NCI-H2029 (cell line): ENCODE measurements around the gene C5AR1.
"Not testable (repeated sequence)": the region's sequence is repeated elsewhere in the genome, so short reads cannot be mapped to it uniquely, and the experiment has no call there.

ENCODE experiments used
- DNase-seq: peaks from one replicate; lab custom pipeline; 2025; lab: John Stamatoyannopoulos, UW

C5AR1 gene

DNA sequence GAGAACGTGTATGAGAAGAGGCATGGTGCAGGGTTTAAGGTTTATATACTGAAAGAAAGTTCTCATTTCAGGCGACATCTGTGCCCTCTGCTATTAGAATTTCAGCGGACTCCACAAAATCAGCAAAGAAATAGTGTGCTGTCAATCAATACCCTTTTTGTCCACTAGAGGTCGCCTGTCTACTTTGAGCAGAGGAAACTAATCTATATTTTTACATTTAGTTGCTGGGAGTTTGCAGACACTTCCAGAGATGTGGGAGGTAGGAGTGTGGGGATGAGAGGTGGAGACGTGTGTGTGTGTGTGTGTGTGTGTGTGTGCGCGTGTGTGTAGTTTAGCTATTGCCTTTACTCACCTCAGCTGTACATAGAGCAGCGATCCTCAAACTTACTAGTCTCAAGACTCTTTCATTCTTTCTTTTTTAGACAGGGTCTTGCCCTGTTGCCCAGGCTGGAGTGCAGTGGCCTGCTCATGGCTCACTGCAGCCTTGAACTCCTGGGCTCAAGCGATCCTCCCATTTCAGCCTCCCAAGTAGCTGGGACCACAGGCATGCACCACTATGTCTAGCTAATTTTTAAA, 25.2 kb upstream of the C5AR1 start:
- peak; percentile 36 for DNase-seq

DNA sequence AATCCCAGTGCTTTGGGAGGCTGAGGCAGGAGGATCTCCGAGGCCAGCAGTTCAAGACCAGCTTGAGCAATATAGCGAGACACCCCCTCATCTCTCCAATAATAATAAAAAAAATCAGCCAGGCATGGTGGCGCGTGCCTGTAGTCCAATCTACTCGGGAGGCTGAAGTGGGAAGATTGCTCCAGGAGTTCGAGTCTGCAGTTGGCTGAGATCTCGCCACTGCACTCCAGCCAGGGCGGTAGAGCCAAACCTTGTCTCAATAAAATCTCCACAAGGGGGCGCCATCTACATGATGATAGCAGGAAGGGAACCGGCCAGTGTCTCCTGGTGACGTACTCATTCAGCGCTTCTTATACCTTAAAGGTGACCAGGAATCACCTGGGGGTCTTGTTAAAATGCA, 13.6 kb upstream of the C5AR1 start:
- DNase-seq: peak; percentile 84

DNA sequence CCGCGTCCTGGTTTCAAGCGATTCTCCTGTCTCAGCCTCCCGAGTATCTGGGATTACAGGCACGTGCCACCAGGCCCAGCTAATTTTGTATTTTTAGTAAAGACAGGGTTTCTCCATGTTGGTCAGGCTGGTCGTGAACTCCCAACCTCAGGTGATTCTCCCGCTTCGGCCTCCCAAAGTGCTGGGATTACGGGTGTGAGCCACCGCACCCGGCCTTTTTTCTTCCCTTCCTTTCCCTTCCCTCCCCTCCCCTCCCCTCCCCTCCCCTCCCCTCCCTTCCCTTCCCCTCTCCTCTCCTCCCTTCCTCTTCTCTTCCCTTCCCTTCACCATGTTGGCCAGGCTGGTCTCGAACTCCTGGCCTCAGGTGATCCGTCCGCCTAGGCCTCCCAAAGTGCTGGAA, 8.8 kb upstream of the C5AR1 start:
- DNase-seq: not testable (repeated sequence)

DNA sequence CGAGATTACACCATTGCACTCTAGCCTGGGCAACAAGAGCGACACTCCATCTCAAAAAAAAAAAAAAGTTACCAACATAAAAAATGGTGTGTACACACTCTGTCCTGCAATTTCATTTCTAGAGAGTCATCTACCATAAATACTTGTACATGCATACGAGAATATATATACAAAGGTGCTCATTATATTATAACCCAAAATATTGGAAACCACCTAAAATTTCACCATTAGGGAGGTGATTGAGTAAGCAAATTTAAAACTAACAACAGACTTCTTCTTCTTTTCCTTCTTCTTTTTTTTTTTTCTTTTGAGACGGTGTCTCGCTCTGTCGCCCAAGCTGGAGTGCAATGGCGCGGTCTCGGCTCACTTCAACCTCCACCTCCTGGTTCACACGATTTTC, 7.4 kb upstream of the C5AR1 start:
- DNase-seq: no peak

DNA sequence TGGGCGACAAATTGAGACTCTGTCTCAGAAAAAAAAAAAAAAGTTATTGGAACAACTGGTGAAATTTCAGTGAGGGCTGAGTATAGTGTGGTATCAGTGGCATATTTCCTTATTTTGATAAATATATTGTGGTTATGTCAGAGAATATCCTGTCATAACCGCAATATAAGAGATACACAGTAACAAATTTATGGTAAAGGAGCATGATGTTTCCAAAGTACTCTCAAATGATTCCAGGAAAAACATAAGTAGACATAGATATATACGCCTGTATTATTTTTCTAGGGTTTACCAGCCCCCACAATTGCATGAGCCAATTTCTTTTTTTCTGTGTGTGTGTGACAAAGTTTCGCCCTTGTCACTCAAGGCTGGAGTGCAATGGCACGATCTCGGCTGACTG, 5.7 kb upstream of the C5AR1 start:
- no peak for DNase-seq

DNA sequence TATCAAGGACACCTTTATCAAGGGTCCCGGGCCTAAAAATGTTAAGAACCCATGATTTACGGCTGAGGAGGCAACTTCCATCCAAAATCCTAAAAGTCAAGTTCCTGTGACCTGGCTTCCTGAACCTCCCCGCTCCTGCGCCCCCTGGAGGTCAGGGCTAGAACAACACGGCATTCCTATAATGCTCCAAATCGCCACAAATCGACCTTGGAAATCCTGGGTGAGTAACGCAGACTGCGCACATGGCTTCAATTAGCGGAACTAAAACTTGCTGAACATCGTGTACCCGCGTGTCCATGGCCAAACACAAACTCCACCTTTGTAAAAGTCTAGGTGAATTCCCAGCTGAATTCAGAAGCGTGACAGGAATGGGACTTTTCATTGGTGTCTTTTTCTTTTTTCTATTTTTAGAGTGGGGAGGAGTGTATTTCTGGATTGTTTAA, 4.3 kb upstream of the C5AR1 start:
- peak; percentile 46 for DNase-seq

DNA sequence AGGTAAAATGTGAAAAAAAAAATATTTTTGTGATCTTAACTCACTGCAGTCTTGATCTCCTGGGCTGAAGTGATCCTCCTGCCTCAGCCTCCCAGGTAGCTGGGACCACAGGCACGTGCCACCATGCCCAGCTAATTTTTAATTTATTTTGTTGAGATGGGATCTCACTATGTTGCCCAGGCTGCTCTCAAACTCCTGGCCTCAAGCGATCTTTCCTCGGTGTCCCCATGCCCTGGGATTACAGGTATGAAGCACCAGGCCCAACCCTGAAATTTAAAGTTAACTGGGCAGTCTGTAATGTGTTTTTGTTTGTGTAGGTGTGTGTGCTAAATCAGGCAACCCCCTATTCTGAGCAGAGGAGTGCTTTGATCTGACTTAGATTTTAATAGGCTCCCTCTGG, 3.4 kb upstream of the C5AR1 start:
- no peak for DNase-seq

DNA sequence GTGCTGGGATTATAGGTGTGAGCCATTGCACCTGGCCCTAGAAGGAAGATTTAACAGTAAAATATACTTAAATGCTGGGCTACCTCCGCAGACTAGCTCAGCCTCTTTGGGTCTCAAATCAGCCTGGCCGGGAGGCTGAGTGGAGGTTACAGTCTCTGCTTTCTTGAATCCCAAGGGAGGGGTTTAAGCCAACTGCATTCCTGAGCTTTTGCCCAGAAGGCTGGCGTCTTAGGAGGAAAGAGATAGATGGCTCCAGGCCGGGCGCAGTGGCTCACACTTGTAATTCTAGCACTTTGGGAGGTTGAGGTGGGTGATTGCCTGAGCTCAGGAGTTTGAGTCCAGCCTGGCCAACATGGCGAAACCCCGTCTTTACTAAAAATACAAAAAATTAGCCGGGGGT, 623 bp upstream of the C5AR1 start:
- DNase-seq: no peak

DNA sequence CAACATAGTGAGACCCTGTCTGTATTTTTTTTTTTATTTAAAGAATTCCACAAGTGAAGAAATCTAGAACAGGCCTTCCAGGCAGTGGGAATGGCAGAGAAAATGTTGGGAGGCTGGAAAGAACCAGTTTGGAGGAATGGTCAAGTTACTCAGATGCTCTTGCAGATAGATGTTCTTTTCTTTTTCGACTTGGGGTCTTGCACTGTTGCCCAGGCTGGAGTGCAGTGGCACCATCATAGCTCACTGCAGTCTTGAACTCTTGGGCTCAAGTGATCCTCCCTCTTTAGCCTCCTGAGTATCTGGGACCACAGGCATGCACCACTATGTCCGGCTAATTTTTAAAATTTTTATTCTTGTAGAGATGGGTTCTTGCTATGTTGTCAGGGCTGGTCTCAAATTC, 662 bp downstream of the C5AR1 start:
- no peak for DNase-seq

DNA sequence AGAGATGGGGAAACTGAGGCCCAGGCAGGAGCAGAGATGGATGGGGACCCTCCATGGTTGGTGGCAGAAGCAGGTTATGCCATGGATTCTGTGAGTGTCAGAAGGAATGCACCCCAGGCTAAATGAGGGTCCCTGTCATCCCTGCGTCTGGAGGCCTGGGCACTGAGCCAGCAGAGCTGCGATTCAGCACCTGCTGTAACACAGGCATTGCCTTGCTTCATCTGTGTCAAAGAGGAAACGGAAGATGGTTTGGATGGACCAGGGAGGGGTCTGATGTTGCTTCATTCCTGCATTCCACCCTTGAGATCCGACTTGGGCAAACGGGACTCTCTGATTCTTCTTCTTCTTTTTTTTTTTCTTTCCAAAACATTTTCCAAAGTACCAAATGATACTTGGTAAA, 1.2 kb downstream of the C5AR1 start:
- DNase-seq: peak; percentile 37

DNA sequence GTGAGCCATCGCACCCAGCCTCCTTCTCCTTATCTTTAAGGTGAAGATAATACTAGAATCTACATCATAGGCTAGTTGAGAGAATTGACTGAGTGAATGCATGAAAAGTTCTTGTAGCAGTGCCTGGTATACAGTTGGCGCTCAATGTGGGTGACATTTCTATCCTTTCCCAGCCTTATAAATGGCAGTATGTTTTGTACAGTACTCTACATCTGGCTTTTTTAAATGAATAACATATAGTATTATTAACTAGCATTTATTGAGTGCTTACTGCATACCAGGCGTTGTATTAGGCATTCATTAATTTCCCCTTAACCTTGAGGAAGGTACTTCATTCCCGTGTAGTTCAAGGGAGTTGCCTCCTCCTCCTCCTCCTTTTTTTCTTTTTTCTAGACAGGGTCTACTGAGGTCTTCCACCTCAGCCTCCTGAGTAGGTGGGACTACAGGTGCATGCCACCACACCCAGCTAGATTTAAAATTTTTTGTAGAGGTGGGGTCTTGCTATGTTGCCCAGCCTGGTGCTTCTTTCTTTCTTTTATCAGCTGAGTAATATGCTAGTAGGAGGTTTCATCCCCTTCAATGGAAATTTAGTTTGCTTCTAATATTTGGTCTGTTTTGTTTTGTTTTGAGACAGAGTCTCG, 2.8 kb downstream of the C5AR1 start:
- no peak for DNase-seq

DNA sequence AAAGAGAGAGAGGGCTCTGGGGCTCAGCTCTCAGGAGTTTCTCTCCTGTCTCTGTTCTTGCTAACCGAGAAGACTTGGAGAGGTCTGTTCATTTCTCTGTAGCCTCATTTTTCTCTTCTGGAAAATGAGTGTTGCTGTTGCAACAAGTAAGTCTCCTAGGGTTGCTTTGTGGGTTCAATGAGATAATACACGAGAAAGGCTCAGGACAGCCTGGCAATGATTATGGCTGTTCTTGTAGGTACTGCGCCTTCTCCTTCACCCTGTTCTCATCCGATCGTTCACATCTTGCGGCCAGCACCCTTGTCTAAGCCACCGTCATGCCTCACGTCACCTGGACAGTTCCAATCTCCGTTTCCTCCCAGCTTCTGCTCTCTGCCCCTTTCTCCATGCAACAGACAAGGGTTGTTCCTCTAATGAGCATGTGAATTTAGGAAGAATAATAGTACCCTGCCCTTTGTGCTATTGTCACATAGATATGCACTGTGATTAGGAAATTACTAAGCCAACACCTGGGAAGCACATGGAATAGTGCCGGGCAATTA, 4.2 kb downstream of the C5AR1 start:
- no peak for DNase-seq

DNA sequence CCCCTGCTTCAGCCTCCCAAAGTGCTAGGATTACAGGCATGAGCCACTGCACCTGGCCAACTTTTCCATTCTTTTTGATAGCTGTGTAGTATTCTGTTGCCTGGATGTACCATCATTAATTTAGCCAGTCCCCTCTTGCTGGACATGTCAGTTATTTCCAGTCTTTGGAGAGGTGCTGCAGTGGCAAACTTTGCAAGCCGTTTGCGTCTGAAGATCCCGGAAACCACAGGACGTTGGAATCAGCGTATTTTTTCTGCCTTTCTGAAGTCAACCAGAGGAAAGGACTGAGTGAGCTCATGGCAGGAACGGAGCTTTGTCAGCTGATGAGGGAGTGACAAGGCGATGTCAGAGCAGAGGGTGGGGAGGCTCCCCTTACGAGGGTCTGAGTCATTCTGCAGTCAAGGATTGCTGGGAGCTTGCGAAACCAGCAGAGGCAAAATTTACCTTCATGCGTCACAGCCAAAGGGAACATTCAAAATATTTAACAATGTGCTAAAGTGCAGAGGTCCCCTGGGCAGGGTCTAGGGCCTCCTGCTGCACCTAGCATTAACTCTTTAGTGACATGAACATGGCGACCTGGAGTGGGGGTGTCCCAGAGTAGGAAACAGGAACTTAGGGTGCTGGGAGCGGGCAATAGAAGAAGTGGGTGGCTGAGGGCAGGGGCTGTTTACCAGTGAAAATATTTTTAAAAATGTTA, 5.6 kb downstream of the C5AR1 start:
- no peak for DNase-seq

DNA sequence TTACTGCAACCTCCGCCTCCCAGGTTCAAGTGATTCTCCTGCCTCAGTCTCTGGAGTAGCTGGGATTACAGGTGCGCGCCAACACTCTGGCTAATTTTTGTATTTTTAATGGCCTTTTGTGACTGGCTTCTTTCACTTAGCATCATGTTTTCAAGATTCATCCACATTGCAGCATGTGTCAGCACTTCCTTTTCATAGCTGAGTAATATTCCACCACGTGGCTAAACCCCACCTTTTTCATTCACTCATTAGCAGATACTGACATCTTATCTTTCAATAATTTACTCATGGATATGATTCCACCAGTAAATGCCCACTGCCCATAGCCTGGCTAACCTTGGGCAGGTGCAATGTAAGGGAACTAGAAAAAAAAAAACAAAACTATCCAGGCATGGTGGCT, 6.9 kb downstream of the C5AR1 start:
- DNase-seq: no peak

DNA sequence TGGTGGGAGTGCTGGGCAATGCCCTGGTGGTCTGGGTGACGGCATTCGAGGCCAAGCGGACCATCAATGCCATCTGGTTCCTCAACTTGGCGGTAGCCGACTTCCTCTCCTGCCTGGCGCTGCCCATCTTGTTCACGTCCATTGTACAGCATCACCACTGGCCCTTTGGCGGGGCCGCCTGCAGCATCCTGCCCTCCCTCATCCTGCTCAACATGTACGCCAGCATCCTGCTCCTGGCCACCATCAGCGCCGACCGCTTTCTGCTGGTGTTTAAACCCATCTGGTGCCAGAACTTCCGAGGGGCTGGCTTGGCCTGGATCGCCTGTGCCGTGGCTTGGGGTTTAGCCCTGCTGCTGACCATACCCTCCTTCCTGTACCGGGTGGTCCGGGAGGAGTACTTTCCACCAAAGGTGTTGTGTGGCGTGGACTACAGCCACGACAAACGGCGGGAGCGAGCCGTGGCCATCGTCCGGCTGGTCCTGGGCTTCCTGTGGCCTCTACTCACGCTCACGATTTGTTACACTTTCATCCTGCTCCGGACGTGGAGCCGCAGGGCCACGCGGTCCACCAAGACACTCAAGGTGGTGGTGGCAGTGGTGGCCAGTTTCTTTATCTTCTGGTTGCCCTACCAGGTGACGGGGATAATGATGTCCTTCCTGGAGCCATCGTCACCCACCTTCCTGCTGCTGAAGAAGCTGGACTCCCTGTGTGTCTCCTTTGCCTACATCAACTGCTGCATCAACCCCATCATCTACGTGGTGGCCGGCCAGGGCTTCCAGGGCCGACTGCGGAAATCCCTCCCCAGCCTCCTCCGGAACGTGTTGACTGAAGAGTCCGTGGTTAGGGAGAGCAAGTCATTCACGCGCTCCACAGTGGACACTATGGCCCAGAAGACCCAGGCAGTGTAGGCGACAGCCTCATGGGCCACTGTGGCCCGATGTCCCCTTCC, 10.5 kb downstream of the C5AR1 start:
- DNase-seq: no peak

DNA sequence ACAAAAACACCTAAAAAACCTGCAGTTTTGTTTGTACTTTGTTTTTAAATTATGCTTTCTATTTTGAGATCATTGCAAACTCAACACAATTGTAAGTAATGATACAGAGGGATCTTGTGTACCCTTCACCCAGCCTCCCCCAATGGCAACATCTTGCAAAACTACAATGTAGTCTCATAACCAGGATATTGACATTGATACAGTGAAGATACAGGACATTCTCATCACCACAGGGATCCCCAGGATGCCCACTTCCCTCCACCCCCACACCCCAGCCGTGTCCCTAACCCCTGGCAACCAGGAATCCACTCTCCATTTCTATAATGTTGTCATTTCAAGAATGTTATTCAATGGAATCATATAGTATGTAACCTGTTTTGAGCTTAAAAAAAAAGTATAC, 12.0 kb downstream of the C5AR1 start:
- no peak for DNase-seq

DNA sequence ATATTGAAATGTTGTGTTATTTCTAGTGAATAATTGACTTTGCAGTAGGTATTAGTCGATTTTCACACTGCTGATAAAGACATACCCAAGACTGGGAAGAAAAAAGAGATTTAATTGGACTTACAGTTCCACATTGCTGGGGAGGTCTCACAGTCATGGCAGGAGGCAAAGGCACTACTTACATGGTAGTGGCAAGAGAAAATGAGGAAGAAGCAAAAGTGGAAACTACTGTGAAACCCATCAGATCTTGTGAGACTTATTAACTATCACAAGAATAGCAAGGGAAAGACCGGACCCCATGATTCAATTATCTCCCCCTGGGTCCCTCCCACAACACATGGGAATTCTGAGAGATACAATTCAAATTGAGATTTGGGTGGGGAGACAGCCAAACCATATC, 12.4 kb downstream of the C5AR1 start:
- DNase-seq: no peak

DNA sequence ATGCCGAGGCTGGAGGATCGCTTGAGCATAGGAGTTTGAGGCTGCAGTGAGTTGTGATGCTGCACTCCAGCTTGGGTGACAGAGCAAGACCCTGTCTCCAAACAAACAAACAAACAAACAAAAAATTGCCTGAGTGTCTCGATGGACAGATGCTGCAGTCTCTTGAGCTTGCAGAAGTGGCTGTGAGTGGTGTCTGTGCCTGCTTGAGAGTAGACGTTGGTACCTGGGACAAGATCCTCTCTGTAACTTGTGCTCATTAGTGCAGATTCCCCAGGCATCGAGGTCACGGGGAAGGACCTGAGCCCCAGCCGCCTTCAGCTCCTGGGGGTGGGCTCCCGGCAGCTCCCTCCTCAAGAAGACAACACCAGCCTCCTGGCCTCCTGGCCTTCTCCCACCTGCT, 13.7 kb downstream of the C5AR1 start:
- DNase-seq: no peak

DNA sequence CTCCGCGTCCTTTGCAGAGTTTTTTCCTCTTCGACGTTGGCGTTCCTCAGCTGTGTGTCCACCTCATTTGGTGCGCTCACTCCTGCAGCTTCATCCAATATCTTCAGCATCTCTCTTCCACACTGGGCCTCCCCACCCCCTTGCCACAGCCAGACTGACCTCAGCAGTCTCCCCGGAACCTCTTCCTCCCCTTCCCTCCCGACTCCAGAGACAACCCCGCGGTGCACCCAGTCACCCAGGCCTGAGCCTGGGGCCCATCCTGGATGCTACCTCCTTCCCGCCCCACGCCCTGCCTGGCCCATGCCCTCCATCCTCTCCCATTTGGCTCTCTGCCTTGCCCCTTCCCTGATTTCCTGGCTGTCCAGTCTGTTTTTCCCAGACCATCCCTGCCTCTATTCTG, 14.2 kb downstream of the C5AR1 start:
- DNase-seq: no peak

DNA sequence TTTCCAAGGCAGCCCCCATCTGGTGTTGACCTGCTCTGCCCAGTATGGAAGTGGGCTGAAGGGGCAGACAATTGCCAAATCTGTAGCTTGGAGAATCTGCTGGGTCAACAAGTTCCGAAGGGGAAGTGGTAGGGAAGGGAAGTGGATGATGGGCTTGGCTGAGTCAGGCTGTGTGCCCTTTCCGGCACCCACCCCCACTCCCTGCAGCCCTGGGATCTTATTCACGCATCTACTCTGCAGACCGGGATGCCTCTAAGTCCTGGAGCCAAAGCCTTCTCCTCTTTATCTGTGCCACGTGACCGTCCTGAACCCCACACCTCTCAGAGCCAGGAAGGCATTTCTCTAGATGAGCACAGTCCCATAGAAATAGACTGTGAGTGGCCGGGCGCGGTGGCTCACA, 14.8 kb downstream of the C5AR1 start:
- DNase-seq: no peak

DNA sequence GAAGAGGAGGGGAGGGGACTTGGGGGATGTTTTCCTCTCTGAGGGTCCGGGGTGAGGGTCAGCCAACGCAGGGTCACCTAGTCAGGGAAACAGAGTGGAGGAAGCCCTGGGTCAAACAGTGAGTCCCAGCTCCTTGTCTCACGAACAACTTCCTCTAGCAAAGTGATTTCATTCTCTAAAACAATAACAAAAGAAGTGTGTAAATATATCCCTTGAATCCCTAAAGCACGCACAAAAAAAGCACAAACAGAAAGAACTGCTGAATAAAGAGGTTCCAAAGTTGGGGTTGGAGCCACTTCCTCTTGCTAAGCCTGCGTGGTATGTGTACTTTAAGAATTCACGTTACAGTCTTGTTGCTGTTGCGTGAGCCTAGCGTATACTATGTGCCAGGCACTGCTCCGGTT, 20.8 kb downstream of the C5AR1 start:
- no peak for DNase-seq

DNA sequence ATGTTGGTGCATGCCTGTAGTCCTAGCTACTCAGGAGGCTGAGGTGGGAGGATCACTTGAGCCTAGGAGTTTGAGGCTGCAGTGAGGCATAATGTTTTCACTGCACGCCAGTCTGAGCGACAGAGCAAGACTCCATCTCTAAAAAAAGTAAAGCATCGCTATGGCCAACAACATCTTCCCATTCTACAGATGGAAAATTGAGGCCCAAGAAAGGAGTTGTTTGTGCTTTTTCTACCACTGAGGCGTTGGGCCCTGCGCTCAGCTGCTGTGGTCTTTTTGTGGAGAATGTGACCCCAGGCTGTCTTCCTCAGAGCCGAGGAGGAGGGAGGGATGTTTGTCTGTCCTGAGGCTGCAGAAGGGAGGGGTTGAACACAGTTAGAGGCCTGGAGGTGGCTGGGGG, 21.8 kb downstream of the C5AR1 start:
- DNase-seq: no peak
